Amniotic epithelial cell (primary cell): ENCODE measurements around the gene CROCC.

Experiments
- DNase-seq: peaks from one replicate; pipeline ENCODE4 v3.0.0-alpha.2; 2010; ENCODE audit warnings: low read depth

CROCC gene

GRCh38 chr1:17012775-17013490, 91.2 kb downstream of the CROCC start:
- DNase-seq = no peak

- DNase-seq = no peak
Measured at GRCh38 chr1:17013491-17014320, 92.0 kb downstream of the CROCC start.

- DNase-seq = peak; percentile 63
Measured at GRCh38 chr1:17014671-17015567, 93.2 kb downstream of the CROCC start.

- peak; percentile 67 for DNase-seq
Measured at GRCh38 chr1:17016317-17016661, 94.6 kb downstream of the CROCC start.

GRCh38 chr1:17017435-17017834, 95.7 kb downstream of the CROCC start:
- no peak for DNase-seq

GRCh38 chr1:17018849-17019248, 97.1 kb downstream of the CROCC start:
- no peak for DNase-seq

GRCh38 chr1:17020502-17020901, 98.8 kb downstream of the CROCC start:
- no peak for DNase-seq

GRCh38 chr1:17021896-17022295, 100.2 kb downstream of the CROCC start:
- DNase-seq = no peak
